Anterior cingulate cortex (tissue), 58 donors: Measurements from ENCODE around the gene ZBTB49.

Experiments used
- DNase-seq, 58 donors: peaks; one replicate each; lab custom pipeline; 2025; lab: John Stamatoyannopoulos, UW

Gene ZBTB49

GRCh38 chr4:4321951-4322688, 32.1 kb downstream of the ZBTB49 start:
- DNase-seq, result peak in 1 of 58 donors; percentile 7

GRCh38 chr4:4323705-4324534, 33.9 kb downstream of the ZBTB49 start:
- DNase-seq, result no peak

DNA sequence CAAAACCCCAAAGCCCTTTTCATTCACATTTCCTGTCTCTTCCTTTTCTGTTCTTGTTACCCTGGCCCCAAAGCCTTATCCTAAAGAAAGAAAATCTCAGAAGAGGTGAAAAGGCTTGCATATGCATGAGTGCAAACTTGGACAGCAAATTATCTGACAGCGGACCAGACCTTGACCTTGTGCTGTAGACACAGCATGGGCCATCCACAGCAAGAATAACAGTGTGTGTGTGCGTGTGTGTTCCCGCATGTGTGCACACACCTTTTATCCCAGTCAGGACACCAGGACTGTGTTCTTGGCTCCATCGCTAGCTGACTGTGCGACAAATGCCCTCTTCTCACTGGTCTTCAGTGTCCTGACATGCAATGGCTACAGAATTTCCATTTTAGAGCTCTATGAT, 35.3 kb downstream of the ZBTB49 start:
- DNase-seq, result no peak

DNA sequence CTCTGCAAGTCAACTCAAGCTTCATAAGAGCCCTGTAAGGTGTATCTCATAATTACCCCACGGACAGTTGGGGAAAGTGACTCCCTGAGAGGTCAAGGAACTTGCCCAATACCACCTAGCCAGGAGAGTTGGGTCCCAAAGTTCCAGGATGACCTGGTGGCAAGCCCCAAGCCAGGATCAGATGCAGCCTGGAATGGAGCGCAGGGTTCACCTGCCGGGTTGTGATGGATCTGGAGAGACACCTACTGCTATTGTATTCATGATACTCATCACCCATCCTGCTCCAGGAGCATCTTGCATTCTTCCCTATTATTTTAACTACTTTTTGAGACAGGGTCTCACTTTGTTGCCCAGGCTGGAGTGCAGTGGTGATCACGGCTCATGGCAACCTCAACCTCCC, 36.1 kb downstream of the ZBTB49 start:
- DNase-seq, result no peak

GRCh38 chr4:4327652-4328121, 37.6 kb downstream of the ZBTB49 start:
- peak in 1 of 58 donors; percentile 5 for DNase-seq

DNA sequence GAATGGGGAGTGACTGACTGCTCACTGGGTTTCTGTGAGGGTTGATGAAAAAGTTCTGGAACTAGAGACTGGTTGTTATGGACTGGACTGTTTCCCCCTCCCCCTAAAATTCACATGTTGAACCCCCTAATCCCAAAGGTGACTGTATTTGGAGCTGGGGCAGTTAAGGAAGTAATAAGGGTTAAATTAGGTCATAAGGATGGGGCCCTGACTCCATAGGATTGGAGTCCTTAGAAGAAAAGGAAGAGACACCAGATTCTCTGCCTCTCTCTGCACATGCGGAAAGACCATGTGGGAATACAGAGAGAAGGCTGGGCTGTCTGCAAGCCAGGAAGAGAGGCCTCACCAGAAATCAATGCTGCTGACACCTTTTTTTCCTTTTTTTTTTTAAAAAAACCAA, 38.2 kb downstream of the ZBTB49 start:
- no peak for DNase-seq

GRCh38 chr4:4328840-4329239, 38.8 kb downstream of the ZBTB49 start:
- DNase-seq, result no peak

DNA sequence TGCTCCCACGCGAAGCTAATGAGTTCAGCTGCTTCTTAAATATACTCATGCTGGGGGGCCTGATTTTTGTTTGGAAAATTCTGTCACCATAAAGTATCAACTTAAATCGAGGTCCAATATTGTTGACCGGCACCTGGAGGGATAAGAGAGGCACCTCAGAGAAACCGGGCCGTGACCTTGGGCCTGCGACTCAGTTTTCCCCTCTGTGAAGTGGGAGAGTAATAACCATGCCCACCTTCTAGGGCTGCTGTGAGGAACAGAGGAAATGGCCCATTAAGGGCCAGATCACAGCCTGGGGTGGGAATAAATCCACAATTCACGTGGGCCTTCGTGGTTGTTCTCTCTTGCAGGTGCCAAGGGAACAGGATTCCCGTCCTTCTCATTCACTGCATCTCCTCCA, 39.4 kb downstream of the ZBTB49 start:
- DNase-seq, result no peak

- DNase-seq, result no peak
These were observed 40.7 kb downstream of the ZBTB49 start for GRCh38 chr4:4330794-4331193.

DNA sequence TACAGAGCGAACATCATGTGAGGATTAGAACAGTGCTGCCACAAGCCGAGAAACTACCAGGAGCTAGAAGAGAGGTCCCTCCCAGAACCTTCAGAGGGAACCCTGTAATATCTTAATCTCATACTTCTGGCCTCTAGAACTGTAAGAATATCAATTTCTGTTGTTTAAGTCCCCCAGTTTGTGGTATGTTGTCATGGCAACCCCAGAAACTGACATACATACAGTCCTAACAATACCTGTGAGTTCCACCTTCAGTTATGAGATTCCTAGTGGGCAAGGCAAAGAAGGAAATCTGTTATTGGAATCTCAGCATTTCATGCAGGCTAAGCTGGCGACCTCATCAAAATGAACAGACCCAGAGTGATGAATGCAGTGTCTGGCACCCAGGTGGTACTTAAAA, 42.5 kb downstream of the ZBTB49 start:
- no peak for DNase-seq

DNA sequence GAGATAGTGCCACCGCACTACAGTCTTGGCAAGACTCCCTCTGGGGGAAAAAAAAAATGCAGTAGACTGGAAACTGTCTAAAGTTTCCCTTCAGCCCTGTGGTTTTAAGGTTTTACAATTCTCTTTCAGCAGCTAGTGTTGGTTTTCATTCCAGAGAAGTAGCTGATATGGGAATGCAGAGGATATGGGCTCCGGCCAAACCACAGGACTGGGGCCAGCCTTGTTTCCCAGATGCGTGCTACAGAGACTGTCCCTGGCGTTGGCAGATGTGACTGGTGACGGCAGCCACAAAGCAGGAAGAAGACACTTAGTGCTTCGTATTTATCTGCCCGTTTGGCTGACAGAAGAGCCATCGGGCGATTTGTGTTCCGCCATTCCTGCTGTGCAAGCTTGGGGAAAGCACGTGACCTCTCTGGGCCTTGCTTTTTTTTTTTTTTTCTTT, 43.2 kb downstream of the ZBTB49 start:
- peak in 5 of 58 donors; percentile 2 to 33 (median 20) for DNase-seq

DNA sequence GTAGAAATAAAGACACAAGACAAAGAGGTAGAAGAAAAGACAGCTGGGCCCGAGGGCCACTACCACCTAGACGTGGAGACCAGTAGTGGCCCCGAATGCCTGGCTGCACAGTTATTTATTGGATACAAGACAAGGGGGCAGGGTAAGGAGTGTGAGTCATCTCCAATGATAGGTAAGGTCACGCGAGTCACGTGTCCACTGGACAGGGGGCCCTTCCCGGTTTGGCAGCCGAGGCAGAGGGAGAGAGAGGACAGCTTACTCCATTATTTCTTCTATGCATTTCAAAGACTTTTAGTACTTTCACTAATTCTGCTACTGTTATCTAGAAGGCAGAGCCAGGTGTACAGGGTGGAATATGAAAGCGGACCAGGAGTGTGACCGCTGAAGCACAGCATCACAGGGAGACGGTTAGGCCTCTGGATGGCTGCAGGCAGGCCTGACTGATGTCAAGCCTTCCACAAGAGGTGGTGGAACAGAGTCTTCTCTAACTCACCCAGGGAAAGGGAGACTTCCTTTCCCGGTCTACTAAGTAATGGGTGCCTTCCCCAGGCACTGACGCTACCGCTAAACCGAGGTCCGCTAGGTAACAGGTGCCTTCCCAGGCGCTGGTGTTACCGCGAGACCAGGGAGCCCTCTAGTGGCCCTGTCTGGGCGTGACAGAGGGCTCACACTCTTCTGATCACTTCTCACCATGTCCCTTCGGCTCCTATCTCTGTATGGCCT, 44.9 kb downstream of the ZBTB49 start:
- peak in 39 of 58 donors; percentile 3 to 68 (median 28) for DNase-seq

- no peak for DNase-seq
These were observed 48.4 kb downstream of the ZBTB49 start for GRCh38 chr4:4338210-4339001.

DNA sequence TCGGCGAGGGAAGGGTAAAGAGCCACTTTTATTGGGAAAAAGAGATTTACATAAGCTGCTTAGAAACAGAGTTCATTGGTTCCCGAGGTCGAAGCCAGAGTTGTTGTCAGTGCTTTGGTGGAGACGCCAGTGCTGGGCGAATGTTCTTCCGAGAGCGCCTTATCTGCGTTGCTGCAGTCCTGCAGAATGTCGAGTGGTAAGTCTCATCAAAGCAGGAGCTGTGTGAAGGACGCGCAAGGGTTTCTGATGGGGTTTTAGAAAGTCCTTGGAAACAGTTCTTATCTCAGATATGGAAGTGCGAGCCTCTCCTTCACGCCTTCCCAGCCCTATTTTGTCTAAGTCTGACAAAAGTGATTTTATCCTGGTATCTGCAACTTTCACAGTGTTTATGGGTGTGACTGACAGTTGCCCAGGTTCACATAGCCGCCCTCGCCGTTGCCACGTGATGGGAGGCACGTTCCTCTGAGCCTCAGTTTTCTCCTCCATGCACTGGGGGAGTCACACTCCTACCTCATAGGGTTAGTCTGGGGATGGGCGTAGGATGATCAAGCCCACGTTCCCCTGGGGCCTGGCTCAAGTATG, 49.5 kb downstream of the ZBTB49 start:
- no peak for DNase-seq

- DNase-seq, result no peak
These were observed 52.0 kb downstream of the ZBTB49 start for GRCh38 chr4:4341861-4342650.

DNA sequence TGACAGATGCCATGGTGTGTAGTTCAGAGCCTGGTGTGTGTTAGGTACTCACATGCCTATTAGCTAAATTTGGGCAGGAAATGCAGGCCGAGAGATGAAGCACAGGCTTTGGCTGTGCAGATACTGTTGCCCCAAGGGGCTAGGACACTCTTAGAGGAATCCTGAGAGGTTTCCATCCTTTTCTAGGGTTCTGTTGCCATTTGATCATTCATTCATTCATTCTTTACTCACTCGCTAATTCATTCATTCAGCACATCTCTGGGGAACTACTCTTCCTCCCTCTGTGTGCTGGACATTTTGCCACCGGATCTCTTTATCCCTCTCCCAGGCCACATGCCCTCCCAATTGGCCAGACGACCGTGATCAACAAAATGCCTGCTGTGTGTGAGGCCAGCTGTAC, 53.0 kb downstream of the ZBTB49 start:
- DNase-seq, result no peak

DNA sequence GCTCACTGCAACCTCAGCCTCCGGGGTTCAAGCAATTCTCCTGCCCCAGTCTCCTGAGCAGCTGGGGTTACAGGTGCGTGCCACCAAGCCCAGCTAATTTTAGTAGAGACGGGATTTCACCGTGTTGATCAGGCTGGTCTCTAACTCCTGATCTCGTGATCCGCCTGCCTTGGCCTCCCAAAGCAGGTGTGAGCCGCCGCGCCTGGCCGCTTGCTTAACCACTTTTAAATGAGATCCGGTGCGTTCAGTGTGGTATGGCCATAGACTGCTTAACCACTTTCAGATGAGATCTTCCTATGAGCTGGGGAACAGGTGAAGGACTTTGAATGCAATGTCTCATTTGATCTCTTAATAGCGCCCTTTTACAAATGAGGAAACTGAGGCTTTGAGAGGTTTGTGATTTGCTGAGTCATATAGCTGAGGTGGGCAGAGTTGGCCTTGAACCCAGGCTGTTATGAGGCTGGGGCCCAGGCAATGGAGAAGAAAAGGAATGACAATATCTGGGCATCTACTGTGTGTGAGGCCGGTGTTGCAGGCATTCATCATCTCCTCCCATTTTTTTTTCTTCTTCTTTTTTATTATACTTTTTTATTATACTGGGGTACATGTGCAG, 55.0 kb downstream of the ZBTB49 start:
- no peak for DNase-seq

- no peak for DNase-seq
These were observed 57.5 kb downstream of the ZBTB49 start for GRCh38 chr4:4347585-4347984.
